Vagina (tissue), 2 donors: ENCODE results near the gene ACTG2. TPM values are rescaled to one million over a fixed set of nuclear protein-coding genes. Genes with fewer than 3 reads are reported as not detected.
A peak's percentile ranks its signal among the peaks of the same experiment; 100 is the strongest.
"Not testable (repeated sequence)": the region's sequence is repeated elsewhere in the genome, so short reads cannot be mapped to it uniquely, and the experiment has no call there.

Experiments
- DNase-seq, 2 donors: peaks; one replicate each; pipeline ENCODE4 v3.0.0-alpha.2; 2017; ENCODE audit errors: extremely low spot score in 2 of 2
- H3K27ac ChIP-seq: fragments of 200-600 bp; sonication (generic); one replicate; pipeline ENCODE4 v1.5.1; 2019
- H3K27me3 ChIP-seq: fragments of 200-600 bp; sonication (generic); one replicate; pipeline ENCODE4 v1.5.1; 2019
- H3K36me3 ChIP-seq, 2 donors: fragments of 200-600 bp; sonication (generic); one replicate each; pipeline ENCODE4 v1.5.1; 2017 to 2019
- H3K4me1 ChIP-seq: fragments of 200-600 bp; sonication (generic); one replicate; pipeline ENCODE4 v1.5.1; 2019
- H3K4me3 ChIP-seq, 2 donors: fragments of 200-600 bp; sonication (generic); 1 replicate in 1 of 2; 2 replicates in 1 of 2; pipeline ENCODE4 v1.5.1; 2016 to 2019
- H3K9me3 ChIP-seq: fragments of 200-600 bp; sonication (generic); one replicate; pipeline ENCODE4 v1.5.1; 2019
- POLR2A ChIP-seq, 2 donors: fragments of 450-650 bp; IDR thresholded peaks; one replicate each; pipeline ENCODE4 v1.6.1; 2017; ENCODE audit warnings: antibody characterized with exemption in 2 of 2, mild to moderate bottlenecking in 2 of 2, moderate library complexity in 2 of 2
- POLR2AphosphoS5 ChIP-seq, 2 donors: sonication (generic); formaldehyde crosslinking; IDR thresholded peaks; one replicate each; pipeline ENCODE4 v1.9.0; 2017; ENCODE audit warnings: antibody characterized with exemption in 2 of 2, mild to moderate bottlenecking in 2 of 2, low read depth in 1 of 2; ENCODE audit not compliant: insufficient read depth in 1 of 2
- intact Hi-C: fragments of 100-400 bp; cut with DNase I; formaldehyde crosslinking; loops from one replicate; pipeline ENCODE4 v1.15.1; 2023
- total RNA-seq: library from RNA; depleted of rRNA; stranded (reverse); fragments of >200 nt; gene quantifications from one replicate; pipeline ENCODE4 v1.2.3, GENCODE V29; 2016
- TF ChIP-seq, protein P1 (sequence below), 3 experiments: fragments of 450-650 bp in 2 of 3; fragments of 200-600 bp in 1 of 3; sonication (generic) in 1 of 3; IDR thresholded peaks; one replicate each; pipeline ENCODE4 v1.5.1; 2017 to 2019; ENCODE audit warnings: antibody characterized with exemption in 3 of 3, mild to moderate bottlenecking in 2 of 3, moderate library complexity in 2 of 3

Gene ACTG2
- total RNA-seq, 1 donor from 2014 or later, result 413 TPM

DNA sequence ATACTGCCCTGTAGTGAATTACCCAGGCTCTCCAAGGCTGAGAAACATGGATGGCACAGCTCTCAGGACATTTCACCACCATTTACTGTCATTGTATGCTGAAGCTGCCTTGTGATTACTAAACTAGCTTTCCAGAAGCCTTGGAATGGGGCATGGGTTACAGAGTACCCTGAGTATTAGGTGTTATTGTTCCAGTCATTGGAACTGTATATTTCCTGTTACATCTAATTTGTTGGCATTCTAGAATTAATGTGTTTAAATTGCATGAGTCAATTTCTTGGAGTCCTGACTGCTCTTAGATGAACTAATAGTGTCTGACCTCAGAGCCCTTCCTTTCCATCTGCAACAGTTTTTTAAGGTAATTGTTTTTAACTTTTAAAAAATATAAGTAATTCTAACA, 42.8 kb downstream of the ACTG2 start:
- peaks cover 44% of the 10 kb centered on the region for H3K4me1 ChIP-seq
- no peak for DNase-seq
- H3K27me3 ChIP-seq, result no peaks in the 10 kb centered on the region
- no peak overlapping the region for H3K4me3 ChIP-seq
- intact Hi-C loops, result no loop called here
- no peak overlapping the region for H3K27ac ChIP-seq
- TF ChIP-seq, protein P1, sequence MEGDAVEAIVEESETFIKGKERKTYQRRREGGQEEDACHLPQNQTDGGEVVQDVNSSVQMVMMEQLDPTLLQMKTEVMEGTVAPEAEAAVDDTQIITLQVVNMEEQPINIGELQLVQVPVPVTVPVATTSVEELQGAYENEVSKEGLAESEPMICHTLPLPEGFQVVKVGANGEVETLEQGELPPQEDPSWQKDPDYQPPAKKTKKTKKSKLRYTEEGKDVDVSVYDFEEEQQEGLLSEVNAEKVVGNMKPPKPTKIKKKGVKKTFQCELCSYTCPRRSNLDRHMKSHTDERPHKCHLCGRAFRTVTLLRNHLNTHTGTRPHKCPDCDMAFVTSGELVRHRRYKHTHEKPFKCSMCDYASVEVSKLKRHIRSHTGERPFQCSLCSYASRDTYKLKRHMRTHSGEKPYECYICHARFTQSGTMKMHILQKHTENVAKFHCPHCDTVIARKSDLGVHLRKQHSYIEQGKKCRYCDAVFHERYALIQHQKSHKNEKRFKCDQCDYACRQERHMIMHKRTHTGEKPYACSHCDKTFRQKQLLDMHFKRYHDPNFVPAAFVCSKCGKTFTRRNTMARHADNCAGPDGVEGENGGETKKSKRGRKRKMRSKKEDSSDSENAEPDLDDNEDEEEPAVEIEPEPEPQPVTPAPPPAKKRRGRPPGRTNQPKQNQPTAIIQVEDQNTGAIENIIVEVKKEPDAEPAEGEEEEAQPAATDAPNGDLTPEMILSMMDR (IDR thresholded peaks at IDR 0.05), result no peak
- no peak for TF ChIP-seq POLR2AphosphoS5 (IDR thresholded peaks at IDR 0.05; ENCODE audit: insufficient read depth in 1 of 2, low read depth in 1 of 2)
- TF ChIP-seq POLR2A (IDR thresholded peaks at IDR 0.05), result no peak
- H3K9me3 ChIP-seq, result no peaks in the 10 kb centered on the region
- no peaks in the 10 kb centered on the region for H3K36me3 ChIP-seq

DNA sequence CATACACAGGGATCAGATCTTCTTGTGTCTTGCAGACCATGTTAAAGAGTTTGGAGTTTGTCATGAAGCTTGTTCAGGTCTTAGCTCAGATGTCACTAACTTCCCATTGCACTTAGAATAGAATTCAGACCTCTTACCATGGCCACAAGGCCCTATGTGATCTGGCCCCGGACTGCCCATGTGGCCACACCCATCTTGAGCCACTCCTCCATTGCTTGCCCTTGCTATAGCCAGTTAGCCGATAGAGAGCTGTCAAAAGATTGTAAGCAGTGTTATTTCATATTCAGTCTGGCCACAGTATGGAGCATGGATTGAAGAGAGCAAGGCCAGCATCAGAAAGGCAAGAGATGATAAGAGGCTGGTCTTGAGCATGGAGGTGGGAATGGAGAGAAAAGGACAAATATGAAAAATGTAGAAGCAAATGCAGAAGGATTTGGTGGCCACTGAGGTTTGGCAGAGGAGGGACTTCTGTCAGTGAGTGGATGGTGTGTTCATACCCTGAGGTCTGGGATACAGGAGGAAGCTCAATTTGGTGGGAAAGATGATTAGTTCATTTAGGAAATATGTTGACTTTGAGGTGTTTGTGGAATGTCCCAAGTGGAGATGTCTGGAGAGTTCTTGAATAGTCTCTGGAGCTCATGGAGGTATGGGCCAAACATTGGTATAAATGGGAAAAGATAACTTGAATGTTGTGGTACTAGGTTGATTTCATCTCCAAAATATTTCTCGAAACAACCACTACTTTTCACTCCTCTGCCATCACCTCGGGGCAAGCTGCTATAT, 44.5 kb downstream of the ACTG2 start:
- Histone ChIP-seq H3K27ac (no peak overlapping the region), H3K9me3 (no peaks in the 10 kb centered on the region), H3K4me3 (no peak overlapping the region), H3K4me1 (peaks cover 33% of the 10 kb centered on the region), H3K27me3 (no peaks in the 10 kb centered on the region), H3K36me3 (no peaks in the 10 kb centered on the region)
- DNase-seq, result no peak
- intact Hi-C loops, result no loop called here
- TF ChIP-seq POLR2A (IDR thresholded peaks at IDR 0.05) (no peak), POLR2AphosphoS5 (IDR thresholded peaks at IDR 0.05; ENCODE audit: insufficient read depth in 1 of 2, low read depth in 1 of 2) (no peak)
- TF ChIP-seq, protein P1 (IDR thresholded peaks at IDR 0.05), result no peak

DNA sequence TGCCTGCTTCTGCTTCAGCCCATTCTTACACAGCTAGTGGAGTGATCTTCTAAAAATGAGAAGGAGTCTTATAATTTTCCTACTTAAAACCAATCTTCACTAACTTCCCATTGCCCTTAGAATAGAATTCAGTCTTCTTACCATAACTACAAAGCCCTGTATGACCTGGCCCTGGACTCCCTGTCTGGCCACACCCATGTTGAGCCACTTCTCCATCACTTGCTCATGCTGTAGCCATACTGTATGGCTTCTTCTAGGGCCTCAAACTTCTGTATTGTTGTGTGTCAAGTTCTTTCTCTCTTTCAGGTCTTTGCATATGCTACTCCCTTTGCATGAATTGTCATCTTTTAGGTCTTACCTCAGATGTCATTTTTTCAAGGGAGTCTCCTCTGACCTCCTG, 45.1 kb downstream of the ACTG2 start:
- intact Hi-C loops, result no loop called here

DNA sequence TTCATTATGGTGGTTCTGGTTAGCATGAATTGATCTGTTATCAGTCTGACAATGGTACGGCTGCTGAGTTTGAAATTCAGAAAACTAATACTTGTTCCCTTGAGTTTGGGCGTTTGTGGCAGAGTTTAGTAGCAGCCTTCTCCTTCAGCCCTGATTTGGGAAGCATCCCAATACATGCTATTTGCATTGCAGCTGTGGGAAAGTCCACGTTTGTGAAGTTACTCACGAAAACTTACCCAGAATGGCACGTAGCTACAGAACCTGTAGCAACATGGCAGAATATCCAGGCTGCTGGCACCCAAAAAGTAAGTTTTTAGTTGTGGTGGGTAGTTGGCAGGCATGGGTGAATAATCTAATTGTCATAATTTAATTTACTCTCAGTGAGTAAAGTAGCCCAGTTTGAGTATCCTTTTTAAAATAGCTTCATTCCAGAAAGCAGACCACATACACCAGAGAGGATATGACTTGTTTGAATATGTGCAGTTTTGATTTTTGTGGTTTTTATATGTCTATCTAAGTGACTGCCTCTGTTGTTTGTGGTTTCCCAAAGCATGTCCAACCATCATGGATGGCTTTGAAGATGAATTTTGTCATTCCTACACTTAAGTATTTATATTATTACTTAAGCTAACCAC, 46.0 kb downstream of the ACTG2 start:
- DNase-seq, result no peak
- H3K27ac ChIP-seq, result no peak overlapping the region
- TF ChIP-seq POLR2A (IDR thresholded peaks at IDR 0.05), result no peak
- no peak for TF ChIP-seq POLR2AphosphoS5 (IDR thresholded peaks at IDR 0.05; ENCODE audit: insufficient read depth in 1 of 2, low read depth in 1 of 2)
- TF ChIP-seq, protein P1 (IDR thresholded peaks at IDR 0.05), result no peak
- no peaks in the 10 kb centered on the region for H3K36me3 ChIP-seq
- no peaks in the 10 kb centered on the region for H3K27me3 ChIP-seq
- no peaks in the 10 kb centered on the region for H3K9me3 ChIP-seq
- peaks cover 33% of the 10 kb centered on the region for H3K4me1 ChIP-seq
- intact Hi-C loops, result no loop called here
- H3K4me3 ChIP-seq, result no peak overlapping the region

More for the DNA sequence above, 45.1 kb downstream of the ACTG2 start:
- no peak for DNase-seq
- Histone ChIP-seq H3K27me3 (no peaks in the 10 kb centered on the region), H3K4me3 (no peak overlapping the region), H3K27ac (no peak overlapping the region), H3K36me3 (no peaks in the 10 kb centered on the region), H3K9me3 (no peaks in the 10 kb centered on the region), H3K4me1 (peaks cover 33% of the 10 kb centered on the region)
- TF ChIP-seq POLR2A (IDR thresholded peaks at IDR 0.05) (no peak), POLR2AphosphoS5 (IDR thresholded peaks at IDR 0.05; ENCODE audit: insufficient read depth in 1 of 2, low read depth in 1 of 2) (no peak)
- TF ChIP-seq, protein P1 (IDR thresholded peaks at IDR 0.05), result no peak

DNA sequence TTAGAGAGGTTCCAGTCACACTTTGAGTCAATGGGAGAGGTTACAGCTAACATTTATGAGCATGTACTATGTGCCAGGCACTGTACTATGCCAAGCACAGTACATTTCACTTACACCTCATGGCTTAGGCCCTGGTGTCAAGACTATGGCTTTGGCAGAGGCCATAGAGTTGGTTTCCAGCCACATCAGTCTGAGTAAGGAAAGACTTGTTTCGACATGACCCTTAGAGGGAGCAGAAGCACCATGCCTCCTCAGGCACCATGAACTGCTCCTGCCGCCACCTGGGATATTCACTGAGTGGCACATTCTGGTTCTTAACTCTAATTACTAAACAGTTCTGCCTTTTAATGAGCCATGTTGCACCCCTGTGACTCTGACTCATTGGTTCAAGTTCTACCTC, 46.6 kb downstream of the ACTG2 start:
- TF ChIP-seq POLR2A (IDR thresholded peaks at IDR 0.05) (no peak), POLR2AphosphoS5 (IDR thresholded peaks at IDR 0.05; ENCODE audit: insufficient read depth in 1 of 2, low read depth in 1 of 2) (peak in 1 of 2 donors; percentile 75)
- intact Hi-C loops, result no loop called here
- peaks cover 33% of the 10 kb centered on the region for H3K4me1 ChIP-seq
- peak in 1 of 2 donors; percentile 89 for DNase-seq
- H3K9me3 ChIP-seq, result no peaks in the 10 kb centered on the region
- H3K27me3 ChIP-seq, result no peaks in the 10 kb centered on the region
- H3K27ac ChIP-seq, result no peak overlapping the region
- H3K4me3 ChIP-seq, result no peak overlapping the region
- no peaks in the 10 kb centered on the region for H3K36me3 ChIP-seq

DNA sequence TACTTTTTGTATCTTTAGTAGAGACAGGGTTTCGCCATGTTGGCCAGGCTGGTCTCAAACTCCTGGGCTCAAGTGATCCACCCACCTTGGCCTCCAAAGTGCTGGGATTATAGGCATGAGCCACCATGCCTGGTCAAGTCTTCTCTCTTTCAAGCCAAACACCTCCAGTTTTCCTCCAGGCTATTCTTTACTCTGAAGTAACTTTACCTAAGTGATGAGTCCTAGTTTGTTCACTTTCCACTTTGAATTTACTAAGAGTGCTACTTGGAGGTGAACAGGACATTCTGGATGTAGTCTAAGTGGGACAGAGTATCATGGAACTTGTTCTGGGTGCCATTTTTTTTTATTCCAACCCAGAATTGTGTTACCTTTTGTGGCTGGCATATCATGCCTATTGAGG, 47.3 kb downstream of the ACTG2 start:
- H3K4me1 ChIP-seq, result peaks cover 33% of the 10 kb centered on the region

More for the DNA sequence above, 47.3 kb downstream of the ACTG2 start:
- H3K4me3 ChIP-seq, intact Hi-C loops, H3K9me3 ChIP-seq, H3K36me3 ChIP-seq, H3K27me3 ChIP-seq, H3K27ac ChIP-seq, DNase-seq: not testable (repeated sequence)
